ENCODE results near the gene NFKB1.

- no peak for TF ChIP-seq CTCF (IDR thresholded peaks at IDR 0.05)
- no peak for TF ChIP-seq POLR2A (IDR thresholded peaks at IDR 0.05)
Observed at GRCh38 chr4:102593147-102593546, 92.0 kb downstream of the NFKB1 start.

Measured in uterus (tissue), 2 donors.